Astrocyte (in vitro differentiated cells and primary cell): ENCODE measurements around the gene DIPK2B. TPM values are rescaled to one million over a fixed set of nuclear protein-coding genes. Genes with fewer than 3 reads are reported as not detected.

Experiments
- DNase-seq: peaks from one replicate; pipeline ENCODE4 v3.0.0-alpha.2; 2010; ENCODE audit warnings: low read depth
- FAIRE-seq: peaks from 2 replicates; lab custom pipeline; 2011; peaks lifted over from hg19 to GRCh38; lab: Jason Lieb, UNC
- H2AFZ ChIP-seq: 2 replicates; pipeline ENCODE4 v1.6.0; 2012; ENCODE audit warnings: low read depth, low read length, inconsistent platforms
- H3K27ac ChIP-seq: 2 replicates; pipeline ENCODE4 v1.5.1; 2011; ENCODE audit warnings: low read depth, low read length, inconsistent platforms
- H3K27me3 ChIP-seq: 2 replicates; pipeline ENCODE4 v1.6.0; 2011; ENCODE audit warnings: low read length, inconsistent platforms; ENCODE audit not compliant: insufficient read depth
- H3K36me3 ChIP-seq: 2 replicates; pipeline ENCODE4 v1.5.1; 2011; ENCODE audit warnings: low read length, inconsistent platforms; ENCODE audit not compliant: insufficient read depth
- H3K4me1 ChIP-seq: 2 replicates; pipeline ENCODE4 v1.5.1; 2011; ENCODE audit warnings: low read length, inconsistent platforms; ENCODE audit not compliant: insufficient read depth
- H3K4me2 ChIP-seq: 2 replicates; pipeline ENCODE4 v1.6.0; 2012; ENCODE audit warnings: low read length, inconsistent platforms
- H3K4me3 ChIP-seq: 2 replicates; pipeline ENCODE4 v1.5.1; 2011; ENCODE audit warnings: low read depth, mild to moderate bottlenecking, low read length, inconsistent platforms; ENCODE audit not compliant: insufficient read depth
- H3K79me2 ChIP-seq: 2 replicates; pipeline ENCODE4 v1.6.0; 2012; ENCODE audit warnings: mild to moderate bottlenecking, low read length, inconsistent platforms; ENCODE audit not compliant: insufficient read depth
- H3K9ac ChIP-seq: 2 replicates; pipeline ENCODE4 v1.6.0; 2012; ENCODE audit warnings: mild to moderate bottlenecking, low read length, inconsistent platforms
- H3K9me3 ChIP-seq: 2 replicates; pipeline ENCODE4 v1.5.1; 2012; ENCODE audit warnings: low read depth, mild to moderate bottlenecking, low read length, inconsistent platforms; ENCODE audit not compliant: insufficient read depth
- H4K20me1 ChIP-seq: 2 replicates; pipeline ENCODE4 v1.6.0; 2012; ENCODE audit warnings: low read length, inconsistent platforms; ENCODE audit not compliant: insufficient read depth
- H3K27ac Mint-ChIP-seq: one replicate; pipeline ENCODE4 v1.8.0; 2021; ENCODE audit warnings: mild to moderate bottlenecking, mixed read lengths; ENCODE audit not compliant: unreplicated experiment
- H3K27me3 Mint-ChIP-seq: one replicate; pipeline ENCODE4 v1.8.0; 2021; ENCODE audit warnings: low read depth, mixed read lengths; ENCODE audit not compliant: unreplicated experiment
- H3K36me3 Mint-ChIP-seq: one replicate; pipeline ENCODE4 v1.8.0; 2021; ENCODE audit warnings: low read depth, mixed read lengths; ENCODE audit not compliant: unreplicated experiment
- H3K4me1 Mint-ChIP-seq: one replicate; pipeline ENCODE4 v1.8.0; 2021; ENCODE audit warnings: low read depth, mixed read lengths; ENCODE audit not compliant: unreplicated experiment
- H3K4me3 Mint-ChIP-seq: one replicate; pipeline ENCODE4 v1.8.0; 2021; ENCODE audit warnings: mild to moderate bottlenecking, moderate library complexity, mixed read lengths; ENCODE audit not compliant: unreplicated experiment
- H3K9me3 Mint-ChIP-seq: one replicate; pipeline ENCODE4 v1.8.0; 2021; ENCODE audit warnings: mild to moderate bottlenecking, mixed read lengths; ENCODE audit not compliant: unreplicated experiment
- CTCF ChIP-seq: IDR thresholded peaks from 2 replicates; pipeline ENCODE4 v1.5.1; 2011; ENCODE audit warnings: low read depth, mild to moderate bottlenecking, inconsistent platforms, low read length, moderate library complexity; ENCODE audit not compliant: insufficient read depth
- EZH2 ChIP-seq: IDR thresholded peaks from 2 replicates; pipeline ENCODE4 v1.6.1; 2012; ENCODE audit warnings: mild to moderate bottlenecking, low read length, inconsistent platforms; ENCODE audit not compliant: insufficient read depth
- total RNA-seq: library from RNA; stranded (reverse); gene quantifications from 2 replicates; pipeline ENCODE4 v1.2.1, GENCODE V29; 2021

DIPK2B gene
- total RNA-seq, 1 donor from 2014 or later: not detected

- no peaks in the 10 kb centered on the region for H3K36me3 Mint-ChIP-seq
- no peak overlapping the region for H2AFZ ChIP-seq
- no peak overlapping the region for H3K27ac Mint-ChIP-seq
- no peak overlapping the region for H3K4me3 ChIP-seq
- H3K79me2 ChIP-seq: no peaks in the 10 kb centered on the region
- H4K20me1 ChIP-seq: no peaks in the 10 kb centered on the region
- no peaks in the 10 kb centered on the region for H3K4me1 ChIP-seq
- H3K9me3 ChIP-seq: no peaks in the 10 kb centered on the region
- H3K36me3 ChIP-seq: no peaks in the 10 kb centered on the region
- no peak overlapping the region for H3K4me2 ChIP-seq
- H3K27me3 ChIP-seq: no peaks in the 10 kb centered on the region
- H3K27me3 Mint-ChIP-seq: peaks cover 8% of the 10 kb centered on the region
- H3K4me1 Mint-ChIP-seq: no peaks in the 10 kb centered on the region
- no peak overlapping the region for H3K4me3 Mint-ChIP-seq
- TF ChIP-seq CTCF (no peak), EZH2 (no peak)
- no peak for DNase-seq
- FAIRE-seq: no peak
- H3K9ac ChIP-seq: no peak overlapping the region
- no peak overlapping the region for H3K27ac ChIP-seq
- peaks cover 2% of the 10 kb centered on the region for H3K9me3 Mint-ChIP-seq
These were observed 1.5 kb upstream of the DIPK2B start for GRCh38 chrX:45202171-45202570.

GRCh38 chrX:45198706-45199105, 2.0 kb downstream of the DIPK2B start:
- DNase-seq: no peak
- Histone ChIP-seq H3K27ac (no peak overlapping the region), H3K27me3 (no peaks in the 10 kb centered on the region), H3K4me2 (no peak overlapping the region), H3K9me3 (no peaks in the 10 kb centered on the region), H3K9ac (no peak overlapping the region), H3K4me3 (no peak overlapping the region), H4K20me1 (no peaks in the 10 kb centered on the region), H3K79me2 (no peaks in the 10 kb centered on the region), H2AFZ (no peak overlapping the region), H3K4me1 (no peaks in the 10 kb centered on the region), H3K36me3 (no peaks in the 10 kb centered on the region)
- Mint-ChIP-seq H3K27ac (no peak overlapping the region), H3K4me3 (peak overlapping the region; percentile 4), H3K4me1 (peaks cover 5% of the 10 kb centered on the region), H3K9me3 (no peaks in the 10 kb centered on the region), H3K27me3 (peaks cover 8% of the 10 kb centered on the region), H3K36me3 (no peaks in the 10 kb centered on the region)
- no peak for FAIRE-seq
- no peak for TF ChIP-seq CTCF

- TF ChIP-seq CTCF (no peak), EZH2 (no peak)
- Mint-ChIP-seq H3K9me3 (no peaks in the 10 kb centered on the region), H3K36me3 (no peaks in the 10 kb centered on the region), H3K4me1 (peaks cover 5% of the 10 kb centered on the region), H3K27me3 (peaks cover 8% of the 10 kb centered on the region), H3K4me3 (peak overlapping the region; percentile 4), H3K27ac (no peak overlapping the region)
- Histone ChIP-seq H3K4me2 (no peak overlapping the region), H4K20me1 (no peaks in the 10 kb centered on the region), H3K27ac (no peak overlapping the region), H3K36me3 (no peaks in the 10 kb centered on the region), H3K4me1 (no peaks in the 10 kb centered on the region), H2AFZ (no peak overlapping the region), H3K27me3 (no peaks in the 10 kb centered on the region), H3K79me2 (no peaks in the 10 kb centered on the region), H3K9me3 (no peaks in the 10 kb centered on the region), H3K4me3 (no peak overlapping the region), H3K9ac (no peak overlapping the region)
- FAIRE-seq (no peak), DNase-seq (no peak)
These were observed 2.4 kb downstream of the DIPK2B start for GRCh38 chrX:45198301-45198700.
